Endothelial cell of umbilical vein (primary cell): ENCODE measurements around the gene SLC30A1. TPM values are rescaled to one million over a fixed set of nuclear protein-coding genes. Genes with fewer than 3 reads are reported as not detected.

Source experiments
- BruUV-seq: library from RNA; stranded (reverse); fragments of 400-500 nt; replicated peaks from 2 replicates; lab custom pipeline; 2021; lab: Mats Ljungman, UMichigan
- CTCF ChIA-PET: fragments of 300-600, 350-600 bp; sonication (Branson Sonifier 250); formaldehyde crosslinking; loops from one replicate; lab custom pipeline; 2021; ENCODE audit warnings: antibody characterized with exemption, inconsistent platforms; lab: Charles Lee
- POLR2A ChIA-PET: fragments of 300-600, 350-600 bp; sonication (Branson Sonifier 250); formaldehyde crosslinking; loops from one replicate; lab custom pipeline; 2021; ENCODE audit warnings: antibody characterized with exemption, inconsistent platforms; lab: Charles Lee
- DNase-seq: peaks from one replicate; pipeline ENCODE4 v3.0.0-alpha.2; 2011; ENCODE audit warnings: low read depth, low spot score
- FAIRE-seq: peaks from 2 replicates; lab custom pipeline; 2011; peaks lifted over from hg19 to GRCh38; lab: Jason Lieb, UNC
- H2AFZ ChIP-seq: 2 replicates; pipeline ENCODE4 v1.6.0; 2012; ENCODE audit warnings: low read depth, low read length, control low read depth, inconsistent platforms
- H3K27ac ChIP-seq: 2 replicates; pipeline ENCODE4 v1.5.1; 2011; ENCODE audit warnings: low read depth, mild to moderate bottlenecking, control low read depth, low read length, moderate library complexity; ENCODE audit not compliant: insufficient read depth
- H3K27me3 ChIP-seq, 2 experiments: 2 replicates each; pipeline versions ENCODE4 v1.6.0 to v1.6.1; 2011; ENCODE audit warnings: low read length in 2 of 2, mixed read lengths in 1 of 2; ENCODE audit not compliant: control insufficient read depth in 2 of 2, insufficient read depth in 2 of 2
- H3K36me3 ChIP-seq, 2 experiments: 2 replicates in 1 of 2; 3 replicates in 1 of 2; pipeline ENCODE4 v1.5.1; 2011; ENCODE audit warnings: low read length in 2 of 2, mild to moderate bottlenecking in 1 of 2, moderate library complexity in 1 of 2; ENCODE audit not compliant: control insufficient read depth in 2 of 2, insufficient read depth in 2 of 2; ENCODE audit errors: extremely low read depth in 1 of 2
- H3K4me1 ChIP-seq: 3 replicates; pipeline ENCODE4 v1.5.1; 2011; ENCODE audit warnings: mild to moderate bottlenecking, low read length; ENCODE audit not compliant: control insufficient read depth, insufficient read depth; ENCODE audit errors: extremely low read depth
- H3K4me2 ChIP-seq: 2 replicates; pipeline ENCODE4 v1.6.1; 2011; ENCODE audit warnings: low read length, control low read depth, mixed read lengths; ENCODE audit not compliant: insufficient read depth
- H3K4me3 ChIP-seq, 3 experiments: fragments of 200-600 bp in 1 of 3; sonication (generic), shearing (Covaris generic) in 1 of 3; replicated peaks in 1 of 3; 2 replicates each; pipeline ENCODE4 v1.5.1; 2011 to 2016; ENCODE audit warnings: control low read depth in 3 of 3, low read length in 3 of 3, mild to moderate bottlenecking in 2 of 3, inconsistent platforms in 1 of 3, low read depth in 1 of 3, moderate library complexity in 1 of 3; ENCODE audit not compliant: insufficient read depth in 1 of 3
- H3K79me2 ChIP-seq: 2 replicates; pipeline ENCODE4 v1.6.0; 2012; ENCODE audit warnings: low read length, inconsistent platforms; ENCODE audit not compliant: control insufficient read depth, insufficient read depth
- H3K9ac ChIP-seq: replicated peaks from 2 replicates; pipeline ENCODE3; 2011; ENCODE audit warnings: low read length, control low read depth; ENCODE audit not compliant: insufficient read depth; ENCODE audit errors: extremely low read depth
- H3K9me1 ChIP-seq: replicated peaks from 3 replicates; pipeline ENCODE4 v1.6.0; 2011; ENCODE audit warnings: mild to moderate bottlenecking, low read length; ENCODE audit not compliant: control insufficient read depth, insufficient read depth; ENCODE audit errors: extremely low read depth
- H3K9me3 ChIP-seq: replicated peaks from 2 replicates; pipeline ENCODE4 v1.5.1; 2012; ENCODE audit warnings: low read length, inconsistent platforms; ENCODE audit not compliant: control insufficient read depth, insufficient read depth
- H4K20me1 ChIP-seq: replicated peaks from 2 replicates; pipeline ENCODE3; 2011; ENCODE audit warnings: mild to moderate bottlenecking, low read length; ENCODE audit not compliant: control insufficient read depth, insufficient read depth; ENCODE audit errors: extremely low read depth
- CTCF ChIP-seq, 2 donors: IDR thresholded peaks; 1 replicate in 1 of 2; 2 replicates in 1 of 2; pipeline ENCODE4 v1.5.1; 2011; ENCODE audit warnings: low read length in 2 of 2, mild to moderate bottlenecking in 2 of 2, moderate library complexity in 2 of 2, control low read depth in 1 of 2, inconsistent platforms in 1 of 2, low read depth in 1 of 2; ENCODE audit not compliant: insufficient read depth in 1 of 2; ENCODE audit errors: extremely low read depth in 1 of 2
- EZH2 ChIP-seq: IDR thresholded peaks from 2 replicates; pipeline ENCODE4 v1.6.1; 2012; ENCODE audit warnings: borderline replicate concordance, low read depth, mild to moderate bottlenecking, moderate library complexity, low read length, inconsistent platforms; ENCODE audit not compliant: severe bottlenecking
- FOS ChIP-seq: IDR thresholded peaks from 2 replicates; pipeline ENCODE4 v1.6.1; 2011; ENCODE audit warnings: mild to moderate bottlenecking, low read length, moderate library complexity, borderline replicate concordance; ENCODE audit not compliant: insufficient read depth
- GATA2 ChIP-seq: IDR thresholded peaks from 2 replicates; pipeline ENCODE4 v1.7.0; 2011; ENCODE audit warnings: low read depth, mild to moderate bottlenecking, moderate library complexity, mixed read lengths, low read length; ENCODE audit not compliant: insufficient read length, insufficient read depth
- JUN ChIP-seq: IDR thresholded peaks from 2 replicates; pipeline ENCODE4 v1.6.1; 2011; ENCODE audit warnings: borderline replicate concordance, low read depth; ENCODE audit not compliant: insufficient read length, insufficient read depth
- MAX ChIP-seq: IDR thresholded peaks from 2 replicates; pipeline ENCODE4 v1.6.1; 2011; ENCODE audit not compliant: insufficient read depth, insufficient read length
- MYC ChIP-seq: IDR thresholded peaks from one replicate; pipeline ENCODE4 v1.6.1; 2011; ENCODE audit warnings: mild to moderate bottlenecking, low read depth, low read length
- POLR2A ChIP-seq: IDR thresholded peaks from 2 replicates; pipeline ENCODE4 v1.6.1; 2012; ENCODE audit warnings: low read depth, mild to moderate bottlenecking, control low read depth, low read length
- POLR2AphosphoS5 ChIP-seq: IDR thresholded peaks from 2 replicates; pipeline ENCODE4 v1.6.1; 2012; ENCODE audit warnings: low read depth, mild to moderate bottlenecking, control low read depth, low read length, moderate library complexity; ENCODE audit not compliant: insufficient read depth
- dilution Hi-C: fragments of 300-500 bp; cut with MboI; formaldehyde crosslinking; loops from one replicate; pipeline ENCODE4 v1.15.0; 2019; ENCODE audit warnings: low sequenced_read_pairs; ENCODE audit not compliant: extremely low pct_ligation_motif_present
- intact Hi-C: fragments of 100-400 bp; cut with micrococcal nuclease; formaldehyde crosslinking; loops from one replicate; pipeline ENCODE4 v1.10.0; 2022
- polyA plus RNA-seq, 4 experiments: library from polyadenylated mRNA; depleted of rRNA in 3 of 4; stranded (reverse) in 3 of 4; unstranded in 1 of 4; fragments of >200 nt; gene quantifications; 2 replicates each; pipeline versions ENCODE4 v1.2.1 to v1.2.3, GENCODE V29; 2011 to 2012; ENCODE audit warnings: missing spikeins in 1 of 4
- total RNA-seq: library from RNA; stranded (reverse); gene quantifications from 2 replicates; pipeline ENCODE4 v1.2.3, GENCODE V29; 2021

Gene SLC30A1
- total and polyA plus RNA-seq, 2 donors (not counting 3 experiments of a cell fraction or from before 2014, with no cell fraction given) = 5.5 to 21.5 TPM

GRCh38 chr1:211535346-211535745, 43.6 kb downstream of the SLC30A1 start:
- BruUV-seq = no TSS peak
- Histone ChIP-seq H3K4me1 (no peaks in the 10 kb centered on the region), H3K9me1 (no peaks in the 10 kb centered on the region), H3K36me3 (no peaks in the 10 kb centered on the region), H3K4me3 (no peak overlapping the region), H3K79me2 (no peaks in the 10 kb centered on the region), H2AFZ (no peak overlapping the region), H3K9me3 (no peaks in the 10 kb centered on the region), H4K20me1 (no peaks in the 10 kb centered on the region), H3K27ac (no peak overlapping the region), H3K27me3 (no peaks in the 10 kb centered on the region), H3K4me2 (no peak overlapping the region), H3K9ac (no peak overlapping the region)
- intact Hi-C loops (no loop called here), dilution Hi-C loops (no loop called here)
- DNase-seq (no peak), FAIRE-seq (no peak)
- TF ChIP-seq MYC (no peak), FOS (no peak), POLR2AphosphoS5 (no peak), MAX (no peak), GATA2 (no peak), JUN (no peak), POLR2A (no peak), CTCF (IDR thresholded peaks at IDR 0.05; ENCODE audit: extremely low read depth in 1 of 2, insufficient read depth in 1 of 2, low read depth in 1 of 2, low read length in 2 of 2) (no peak), EZH2 (no peak)
- CTCF ChIA-PET = interaction anchor here (1.1 kb wide), 1 partner anchor 21 kb away, joined by 3 read pairs; no protein-coding TSS in a partner anchor
- POLR2A ChIA-PET = no interaction called here
